GM19239 (cell line): Measurements from ENCODE around the gene BRMS1L.

Experiments used
- DNase-seq: peaks from one replicate; pipeline ENCODE4 v3.0.0; 2011; ENCODE audit warnings: low spot score; ENCODE audit not compliant: insufficient read length
- FAIRE-seq: peaks from 2 replicates; lab custom pipeline; 2011; peaks lifted over from hg19 to GRCh38; lab: Jason Lieb, UNC

The BRMS1L gene

DNA sequence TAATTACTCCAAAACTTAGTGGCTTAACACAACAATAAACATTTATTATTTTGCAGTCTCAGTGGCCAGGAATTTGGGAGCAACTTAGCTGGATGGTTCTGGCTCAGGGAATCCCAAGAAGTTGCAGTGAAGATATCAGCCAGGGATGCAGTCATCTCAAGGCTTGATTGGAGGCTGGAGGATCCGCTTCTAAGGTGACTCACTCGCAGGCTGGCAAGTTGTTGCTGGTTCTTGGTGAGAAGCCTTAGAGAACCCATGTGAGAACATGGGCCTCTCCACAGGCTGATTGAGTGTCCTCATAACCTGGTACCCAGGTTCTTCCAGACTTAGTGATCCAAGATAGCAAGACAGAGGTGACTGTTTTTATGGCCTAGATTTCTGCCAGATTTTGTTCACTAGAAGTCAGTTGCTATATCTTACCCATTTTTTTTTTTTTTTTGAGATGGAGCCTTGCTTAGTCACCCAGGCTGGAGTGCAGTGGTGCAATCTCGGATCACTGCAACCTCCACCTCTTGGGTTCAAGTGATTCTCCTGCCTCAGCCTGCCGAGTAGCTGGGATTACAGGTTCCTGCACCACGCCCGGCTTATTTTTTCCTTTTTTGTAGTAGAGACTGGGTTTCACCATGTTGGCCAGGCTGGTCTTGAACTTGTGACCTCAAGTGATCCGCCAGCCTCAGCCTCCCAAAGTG lies 32.5 kb downstream of the BRMS1L start:
- DNase-seq: no peak
- no peak for FAIRE-seq

DNA sequence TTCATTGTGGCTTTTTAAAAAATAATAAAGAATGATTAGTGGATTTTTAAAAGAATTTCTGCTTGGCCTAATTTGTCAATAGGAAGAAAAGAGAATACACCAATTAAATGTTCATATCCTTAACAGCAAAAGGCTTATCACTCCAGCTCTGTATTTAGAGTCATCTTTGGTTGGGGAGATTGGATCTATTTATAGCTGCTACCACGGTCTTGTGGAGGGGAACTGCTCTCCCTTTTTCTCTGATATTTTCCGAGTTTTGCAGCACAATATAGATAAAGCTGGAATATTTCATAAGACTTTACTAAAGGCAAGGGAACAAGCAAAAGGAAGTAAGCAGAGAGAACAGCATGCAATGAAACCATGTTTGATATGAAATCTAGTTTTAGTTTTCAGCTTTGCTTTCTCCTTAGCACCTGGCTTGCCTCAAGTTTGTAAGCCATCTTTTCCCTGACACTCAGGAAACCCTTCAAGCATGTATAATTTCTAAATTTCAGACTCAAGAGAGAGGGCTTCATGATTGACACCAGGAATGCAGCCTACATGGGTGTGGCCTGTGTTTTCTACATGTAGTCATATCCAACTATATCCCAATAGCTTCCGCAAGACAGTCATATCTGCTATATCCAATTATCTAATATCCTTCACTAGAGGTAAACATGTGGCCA lies 35.2 kb downstream of the BRMS1L start:
- no peak for DNase-seq
- peak; percentile 79 for FAIRE-seq

DNA sequence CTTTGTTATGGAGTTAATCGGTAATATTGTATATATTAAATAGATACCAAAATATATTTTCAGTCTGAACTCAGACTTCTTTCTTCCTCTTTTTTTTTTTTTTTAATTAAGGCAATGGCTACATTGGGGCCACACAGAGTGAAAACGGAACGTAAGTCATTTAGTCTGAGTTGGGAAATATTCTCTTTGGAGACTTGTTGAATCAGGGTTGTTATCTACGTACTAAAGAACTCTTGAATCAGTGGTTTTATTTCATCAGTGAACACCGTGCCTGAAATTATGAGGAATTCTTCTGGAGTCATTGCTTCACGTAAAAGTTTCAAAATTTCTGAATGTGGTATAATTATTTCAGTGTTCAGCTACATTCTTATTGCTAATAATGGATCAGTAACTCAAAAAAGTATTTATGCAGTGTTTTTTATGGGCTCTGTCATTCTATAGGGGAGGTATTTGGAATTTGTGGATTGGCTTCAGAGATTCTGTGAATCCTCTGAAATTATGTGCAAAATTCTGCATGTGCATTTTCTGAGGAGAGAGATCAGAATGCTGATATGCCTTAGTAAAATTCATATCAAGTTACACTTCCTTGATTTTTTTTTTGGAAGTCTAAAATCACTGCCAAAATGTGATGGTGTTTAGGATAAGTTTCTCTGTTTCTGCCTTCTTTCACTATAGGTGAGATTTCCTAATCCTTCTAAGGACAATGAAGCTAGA lies 39.6 kb downstream of the BRMS1L start:
- DNase-seq: no peak

GRCh38 chr14:35866595-35867279 lies 40.6 kb downstream of the BRMS1L start:
- DNase-seq (no peak), FAIRE-seq (no peak)

More for the DNA sequence above, 39.6 kb downstream of the BRMS1L start:
- FAIRE-seq: no peak

DNA sequence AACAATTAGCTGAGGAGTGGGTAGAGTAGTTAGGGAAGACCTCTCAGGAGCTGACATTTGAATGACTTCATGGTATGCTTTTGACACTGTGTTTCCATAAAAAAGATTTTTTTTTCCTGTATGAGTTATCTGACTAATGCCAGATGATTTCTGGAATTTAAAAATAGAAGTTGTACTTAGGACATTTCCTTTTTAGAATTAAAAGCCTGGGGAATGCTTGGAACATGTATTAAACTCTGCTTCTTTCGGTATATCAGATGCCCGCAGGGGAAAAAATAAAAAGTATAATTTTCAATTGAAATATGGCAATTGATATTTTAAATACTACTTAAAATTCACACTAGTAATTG lies 41.1 kb downstream of the BRMS1L start:
- DNase-seq (no peak), FAIRE-seq (no peak)

- FAIRE-seq (no peak), DNase-seq (no peak)
Measured at GRCh38 chr14:35875296-35875695, 49.2 kb downstream of the BRMS1L start.

GRCh38 chr14:35877276-35877675 lies 51.1 kb downstream of the BRMS1L start:
- DNase-seq (no peak), FAIRE-seq (no peak)

GRCh38 chr14:35878272-35879150 lies 52.4 kb downstream of the BRMS1L start:
- no peak for FAIRE-seq
- DNase-seq: no peak

- DNase-seq: no peak
Measured at GRCh38 chr14:35879151-35879648, 53.1 kb downstream of the BRMS1L start.

DNA sequence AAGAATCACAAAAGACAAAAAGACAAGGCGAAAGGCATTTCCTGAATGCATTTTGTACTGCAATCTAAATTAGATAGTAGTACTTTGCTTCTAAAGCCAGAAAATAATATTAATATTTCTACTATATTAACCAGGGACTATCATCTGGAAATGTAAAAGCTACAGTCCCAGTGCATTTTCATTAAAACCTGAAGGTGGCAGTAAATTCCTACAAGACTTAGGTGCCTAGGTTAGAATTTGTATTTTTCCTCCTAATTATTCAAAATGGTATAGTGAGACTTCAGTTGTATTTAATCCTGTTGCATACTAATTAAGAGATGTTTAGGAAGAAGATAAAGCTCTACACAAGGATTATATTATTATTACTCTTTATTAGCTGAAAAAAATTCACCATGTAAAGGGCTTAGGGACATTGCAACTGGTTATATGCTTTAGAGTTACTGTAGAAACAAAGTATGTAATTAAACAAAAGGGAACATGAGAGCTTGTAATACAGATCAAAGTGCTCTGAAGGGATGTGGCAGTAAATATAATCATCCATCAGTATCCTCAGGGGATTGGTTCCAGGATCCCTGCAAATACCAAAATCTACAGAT lies 53.6 kb downstream of the BRMS1L start:
- peak; percentile 59 for FAIRE-seq
- DNase-seq: no peak

More at GRCh38 chr14:35879151-35879648, 53.1 kb downstream of the BRMS1L start:
- no peak for FAIRE-seq

DNA sequence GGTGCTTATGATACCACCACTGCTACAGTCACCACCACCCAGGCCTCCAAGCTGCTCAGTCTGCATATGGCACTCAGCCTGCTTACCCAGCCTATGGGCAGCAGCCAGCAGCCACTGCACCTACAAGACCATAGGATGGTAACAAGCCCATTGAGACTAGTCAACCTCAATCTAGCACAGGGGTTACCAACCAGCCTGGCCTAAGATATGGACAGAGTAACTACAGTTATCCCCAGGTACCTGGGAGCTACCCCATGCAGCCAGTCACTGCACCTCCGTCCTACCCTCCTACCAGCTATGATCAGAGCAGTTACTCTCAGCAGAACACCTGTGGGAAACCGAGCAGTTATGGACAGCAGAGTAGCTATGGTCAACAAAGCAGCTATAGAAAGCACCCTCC lies 55.1 kb downstream of the BRMS1L start:
- DNase-seq: no peak
- no peak for FAIRE-seq

DNA sequence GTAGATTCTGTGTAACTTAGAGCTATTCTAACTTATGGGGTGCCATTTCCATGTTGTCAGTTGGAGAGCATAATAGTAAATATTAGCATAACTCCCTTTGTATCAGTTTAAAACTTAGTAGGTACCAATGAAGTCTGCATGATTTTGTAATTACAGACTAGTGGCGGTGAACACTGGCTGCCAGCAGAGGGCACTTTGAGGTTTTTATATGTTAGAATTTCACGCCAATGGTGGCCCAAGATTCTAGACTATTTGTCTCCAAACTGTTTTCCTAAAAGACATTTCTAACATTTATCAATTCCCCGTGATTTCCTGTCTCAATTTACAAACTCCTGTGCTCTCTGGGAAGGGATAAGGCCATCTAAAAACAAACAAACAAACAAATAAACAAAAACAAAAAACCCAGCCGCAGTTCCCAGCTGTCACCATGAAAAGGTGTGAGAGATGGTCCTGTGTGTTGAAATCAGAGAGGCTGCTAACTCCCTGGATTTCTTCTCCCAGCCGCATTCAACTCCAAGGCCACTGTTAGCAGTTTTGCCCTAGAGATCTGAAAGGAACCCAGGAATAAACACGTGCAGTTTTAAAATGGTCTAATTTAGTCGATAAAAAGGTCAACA lies 57.6 kb downstream of the BRMS1L start:
- peak; percentile 51 for FAIRE-seq
- DNase-seq: no peak

- FAIRE-seq (no peak), DNase-seq (no peak)
Measured at GRCh38 chr14:35890308-35890707, 64.2 kb downstream of the BRMS1L start.

- DNase-seq: no peak
- no peak for FAIRE-seq
Measured at GRCh38 chr14:35895256-35895655, 69.1 kb downstream of the BRMS1L start.

DNA sequence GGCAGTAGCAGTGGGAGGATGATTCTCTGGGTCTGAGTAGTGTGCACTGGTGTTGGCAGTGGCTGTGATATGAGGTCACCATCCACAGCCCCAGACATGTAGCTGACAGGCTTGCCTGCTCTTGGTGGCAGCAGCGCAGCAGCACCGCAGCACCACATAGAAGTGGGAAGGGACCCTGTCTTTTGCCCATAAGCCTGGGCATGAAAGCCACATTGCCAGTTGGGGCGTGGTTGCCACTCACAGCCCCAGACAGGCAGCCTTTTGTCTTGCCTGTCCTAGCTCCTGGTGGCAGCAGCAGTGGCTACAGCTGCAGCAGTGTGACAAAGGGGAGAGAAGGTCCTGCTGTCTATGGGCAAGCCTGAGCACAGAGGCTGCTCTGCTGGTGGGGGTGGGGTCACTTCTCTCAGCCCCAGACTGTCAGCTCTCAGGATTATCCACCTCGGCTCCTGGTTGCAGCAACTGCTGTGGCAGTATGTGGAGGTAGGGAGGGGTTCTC lies 71.5 kb downstream of the BRMS1L start:
- FAIRE-seq: no peak
- no peak for DNase-seq

GRCh38 chr14:35898217-35898775 lies 72.2 kb downstream of the BRMS1L start:
- DNase-seq: no peak
- no peak for FAIRE-seq

DNA sequence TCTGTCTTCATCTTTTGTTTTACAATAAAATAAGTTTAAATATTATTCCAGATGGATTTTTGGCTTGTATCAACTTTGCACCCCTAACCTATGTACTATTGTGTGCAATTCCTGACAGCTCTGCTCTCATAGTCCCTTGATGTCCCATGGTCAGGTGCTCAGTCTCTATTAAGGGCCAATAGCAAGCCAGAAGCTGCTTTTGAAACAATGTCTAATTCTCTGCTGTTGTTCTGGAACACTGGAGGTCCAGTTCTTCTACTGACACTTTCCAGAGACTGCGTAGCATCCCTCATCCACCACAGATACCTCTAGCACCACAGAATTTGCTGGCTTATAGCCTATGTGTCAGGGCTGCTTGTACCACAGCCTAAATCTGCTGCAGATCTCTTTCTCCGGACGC lies 74.6 kb downstream of the BRMS1L start:
- no peak for FAIRE-seq
- DNase-seq: no peak

- FAIRE-seq (no peak), DNase-seq (no peak)
Measured at GRCh38 chr14:35909665-35910064, 83.5 kb downstream of the BRMS1L start.
